SK-N-SH (cell line): ENCODE data around the gene BCL7C.

ENCODE experiments used
- CTCF ChIP-seq: fragments of 200-600 bp; sonication (generic); IDR thresholded peaks from 2 replicates; pipeline ENCODE4 v1.6.1; 2017; ENCODE audit warnings: antibody characterized with exemption, mild to moderate bottlenecking, moderate library complexity
- EP300 ChIP-seq, 2 experiments: IDR thresholded peaks; 2 replicates each; pipeline versions ENCODE4 v1.4.0 to v1.6.1; 2012; ENCODE audit warnings: borderline replicate concordance in 1 of 2, low read depth in 1 of 2, low read length in 1 of 2
- GABPA ChIP-seq: IDR thresholded peaks from 2 replicates; pipeline ENCODE4 v1.4.0; 2012; ENCODE audit warnings: low read depth, mild to moderate bottlenecking
- GATA2 ChIP-seq: sonication (generic); formaldehyde crosslinking; IDR thresholded peaks from 2 replicates; pipeline ENCODE4 v1.5.0; 2020; ENCODE audit warnings: mild to moderate bottlenecking, missing genetic modification reagents
- MEF2A ChIP-seq: IDR thresholded peaks from 2 replicates; pipeline ENCODE4 v1.4.0; 2012; ENCODE audit warnings: low read depth, borderline replicate concordance
- POLR2AphosphoS5 ChIP-seq: IDR thresholded peaks from 2 replicates; pipeline ENCODE4 v1.6.1; 2012; ENCODE audit warnings: low read depth, low read length
- RAD21 ChIP-seq: IDR thresholded peaks from 2 replicates; pipeline ENCODE4 v1.6.1; 2012; ENCODE audit warnings: mild to moderate bottlenecking, low read length
- RXRA ChIP-seq: IDR thresholded peaks from 2 replicates; pipeline ENCODE4 v1.4.0; 2012; ENCODE audit warnings: low read depth, mild to moderate bottlenecking, borderline replicate concordance
- SIN3A ChIP-seq: IDR thresholded peaks from 2 replicates; pipeline ENCODE4 v1.6.1; 2012; ENCODE audit warnings: low read depth, mild to moderate bottlenecking, low read length, moderate library complexity, borderline replicate concordance
- TAF1 ChIP-seq: IDR thresholded peaks from 2 replicates; pipeline ENCODE4 v1.6.1; 2012; ENCODE audit warnings: low read depth, mild to moderate bottlenecking, low read length, moderate library complexity, borderline replicate concordance
- TF ChIP-seq, protein P1 (sequence below): fragments of 150-350 bp; IDR thresholded peaks from 2 replicates; pipeline ENCODE4 v1.6.1; 2017; ENCODE audit warnings: antibody characterized with exemption, low read length, low read depth, borderline replicate concordance

DNA sequence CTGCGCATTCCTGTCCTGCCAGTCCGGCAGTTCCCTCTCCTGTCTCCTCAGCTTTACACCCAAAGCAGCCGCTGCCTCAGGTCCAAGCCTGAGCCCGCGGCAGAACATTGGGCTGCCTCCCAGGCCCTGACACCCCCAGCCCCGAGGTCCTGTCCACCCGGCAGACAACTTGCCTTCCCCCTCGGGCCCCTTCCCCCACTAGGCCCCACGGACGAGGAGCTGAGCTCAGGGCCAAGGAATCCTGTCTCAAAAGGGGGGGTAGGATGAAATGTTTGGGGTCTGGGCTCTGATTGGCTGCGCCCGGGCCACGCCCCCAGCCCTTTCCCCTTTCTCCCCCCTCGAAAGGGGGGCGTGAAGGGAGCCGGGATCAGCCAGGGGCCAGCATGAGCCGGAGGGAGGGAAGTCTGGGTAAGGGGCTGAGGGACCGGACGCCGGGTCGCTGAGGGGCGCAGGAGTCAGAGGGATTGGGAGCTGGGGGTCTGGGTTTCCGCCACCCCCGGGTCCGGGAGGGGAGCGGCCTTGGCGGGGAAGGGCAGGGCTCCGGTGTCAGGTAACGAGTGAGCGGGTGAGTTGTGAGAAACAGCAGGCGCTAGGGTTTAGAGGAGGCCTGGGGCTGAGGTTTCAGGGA, 2.5 kb upstream of the BCL7C start, which contains the start of gene CTF1:
- TF ChIP-seq CTCF (no peak), MEF2A (no peak), GATA2 (CRISPR knock-in tag) (no peak), RAD21 (no peak), POLR2AphosphoS5 (no peak; the same call in 1 of the 2 replicates), SIN3A (no peak), RXRA (no peak; the same call in 1 of the 2 replicates), GABPA (no peak), TAF1 (peak; percentile 58), EP300 (IDR thresholded peaks at IDR 0.05; ENCODE audit: borderline replicate concordance in 1 of 2, low read depth in 1 of 2, low read length in 1 of 2) (peak in 1 of 2 experiments; percentile 52; a peak in 1 of 4 replicates)
- TF ChIP-seq, protein P1, sequence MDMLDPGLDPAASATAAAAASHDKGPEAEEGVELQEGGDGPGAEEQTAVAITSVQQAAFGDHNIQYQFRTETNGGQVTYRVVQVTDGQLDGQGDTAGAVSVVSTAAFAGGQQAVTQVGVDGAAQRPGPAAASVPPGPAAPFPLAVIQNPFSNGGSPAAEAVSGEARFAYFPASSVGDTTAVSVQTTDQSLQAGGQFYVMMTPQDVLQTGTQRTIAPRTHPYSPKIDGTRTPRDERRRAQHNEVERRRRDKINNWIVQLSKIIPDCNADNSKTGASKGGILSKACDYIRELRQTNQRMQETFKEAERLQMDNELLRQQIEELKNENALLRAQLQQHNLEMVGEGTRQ, result no peak
